Stimulated activated naive CD8-positive, alpha-beta T cell treated with anti-CD3 and anti-CD28 coated beads, Interleukin-15, Interleukin-2, amounts not matched to agents 100 ng/mL and 50 ng/mL, for 24 hours (primary cell): Measurements from ENCODE around the gene GLB1L2.

Experiments
- H3K27ac Mint-ChIP-seq: one replicate; pipeline ENCODE4 v1.8.0; 2021; ENCODE audit warnings: mild to moderate bottlenecking, mixed read lengths
- H3K27me3 Mint-ChIP-seq: one replicate; pipeline ENCODE4 v1.8.0; 2021; ENCODE audit warnings: mixed read lengths
- H3K36me3 Mint-ChIP-seq: one replicate; pipeline ENCODE4 v1.8.0; 2021; ENCODE audit warnings: low read depth, mixed read lengths
- H3K4me1 Mint-ChIP-seq: one replicate; pipeline ENCODE4 v1.8.0; 2021; ENCODE audit warnings: low read depth, mixed read lengths
- H3K4me3 Mint-ChIP-seq: one replicate; pipeline ENCODE4 v1.8.0; 2021; ENCODE audit warnings: mild to moderate bottlenecking, mixed read lengths
- H3K9me3 Mint-ChIP-seq: one replicate; pipeline ENCODE4 v1.8.0; 2021; ENCODE audit warnings: mixed read lengths

GLB1L2 gene

DNA sequence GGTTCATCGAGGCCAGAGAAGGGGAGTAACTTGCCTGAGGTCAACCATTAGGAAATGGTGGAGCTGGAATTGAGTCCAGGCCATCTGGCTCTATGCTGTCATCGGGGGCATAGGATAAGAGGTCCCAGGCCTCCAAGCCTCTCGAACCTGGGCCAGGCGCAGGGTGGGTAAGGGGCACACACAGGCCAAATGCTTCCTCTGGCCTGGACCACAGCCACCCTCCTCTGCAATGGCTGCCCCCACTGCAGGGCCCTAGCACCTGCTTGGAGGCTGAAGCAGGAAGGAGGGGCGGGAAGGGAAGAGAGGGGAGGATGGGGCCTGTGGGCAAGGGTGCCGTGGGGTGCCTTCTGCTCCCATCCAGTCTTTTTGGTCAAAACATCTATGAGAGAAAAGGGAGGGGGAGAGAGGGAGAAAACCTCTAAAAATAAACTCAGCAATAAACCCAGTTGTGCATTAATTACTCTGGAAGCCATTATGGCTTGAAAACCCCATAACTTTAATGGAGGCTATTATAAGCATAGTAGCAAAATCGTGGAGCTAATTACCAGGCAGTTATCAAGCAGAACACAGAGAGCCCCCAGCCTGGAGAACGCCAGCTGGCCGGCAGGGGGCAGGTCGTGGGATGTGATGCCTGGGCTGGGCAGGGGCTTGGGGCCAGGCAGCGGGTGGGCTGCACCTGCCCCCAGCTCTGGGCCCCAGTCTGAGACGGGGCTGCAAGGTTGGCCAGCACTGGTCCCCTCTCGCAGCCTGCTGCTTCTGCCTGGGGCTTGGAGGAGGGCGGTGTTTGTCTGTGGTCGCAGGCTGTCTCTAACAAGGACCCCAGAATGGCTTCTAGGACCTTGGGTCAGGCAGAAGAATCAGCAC lies 59.1 kb downstream of the GLB1L2 start:
- H3K9me3 Mint-ChIP-seq = no peaks in the 10 kb centered on the region
- peaks cover 5% of the 10 kb centered on the region for H3K27me3 Mint-ChIP-seq
- no peaks in the 10 kb centered on the region for H3K36me3 Mint-ChIP-seq
- peaks cover 10% of the 10 kb centered on the region for H3K4me1 Mint-ChIP-seq
- H3K4me3 Mint-ChIP-seq = no peak overlapping the region
- no peak overlapping the region for H3K27ac Mint-ChIP-seq

DNA sequence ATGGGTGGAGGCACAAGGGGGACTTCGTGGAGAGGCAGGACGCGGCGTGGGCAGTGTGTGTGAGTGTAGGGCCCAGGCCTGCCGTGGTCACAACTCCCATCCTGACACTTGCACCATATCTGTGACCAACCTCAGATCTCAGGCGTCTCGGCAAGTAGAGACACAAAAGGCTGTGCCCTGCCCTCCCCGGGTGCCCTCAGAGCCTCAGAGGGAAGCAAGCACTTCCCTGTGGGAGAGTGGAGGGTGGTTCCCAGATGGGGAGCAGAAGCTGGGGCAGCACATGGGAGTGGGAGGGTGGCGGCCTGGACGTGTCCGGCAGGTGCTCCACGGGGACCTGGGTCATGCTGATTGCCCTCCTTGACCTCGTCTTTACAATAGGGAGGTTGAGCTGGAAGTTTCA lies 59.9 kb downstream of the GLB1L2 start:
- Mint-ChIP-seq H3K4me1 (peaks cover 7% of the 10 kb centered on the region), H3K27ac (no peak overlapping the region), H3K36me3 (no peaks in the 10 kb centered on the region), H3K9me3 (no peaks in the 10 kb centered on the region), H3K27me3 (peaks cover 4% of the 10 kb centered on the region), H3K4me3 (no peak overlapping the region)

DNA sequence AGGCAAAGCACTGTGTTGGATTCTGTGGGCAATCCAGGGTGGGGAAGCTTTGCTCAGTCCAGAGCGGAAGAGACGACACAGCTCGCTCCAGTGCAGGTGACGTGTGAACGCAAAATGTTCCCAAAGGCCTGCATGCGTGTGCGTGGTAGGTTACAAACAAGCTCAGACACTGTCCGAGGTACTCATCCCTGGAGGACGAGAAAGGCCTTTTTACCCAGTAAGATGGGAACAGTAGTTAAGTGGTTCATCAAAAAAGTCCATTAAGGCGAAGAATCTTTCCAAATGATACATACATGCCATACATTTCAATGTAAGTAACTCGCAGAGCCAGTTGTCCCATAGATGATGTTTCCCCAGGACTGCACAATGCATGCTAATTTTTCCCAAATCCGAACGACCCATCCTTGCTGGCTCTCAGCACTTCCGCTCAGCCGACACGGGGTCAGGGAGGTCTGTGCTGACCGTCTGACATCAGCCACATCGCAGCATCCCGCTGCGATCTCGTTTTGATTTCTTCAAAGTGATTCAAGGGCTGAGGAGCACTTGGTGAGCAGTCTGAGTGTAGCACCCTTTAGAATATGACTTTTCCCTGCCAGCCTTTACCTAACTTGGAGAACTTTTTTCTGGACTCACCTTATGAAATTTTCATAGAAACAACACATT lies 61.3 kb downstream of the GLB1L2 start:
- H3K4me3 Mint-ChIP-seq = no peak overlapping the region
- no peaks in the 10 kb centered on the region for H3K9me3 Mint-ChIP-seq
- no peaks in the 10 kb centered on the region for H3K4me1 Mint-ChIP-seq
- H3K36me3 Mint-ChIP-seq = no peaks in the 10 kb centered on the region
- H3K27me3 Mint-ChIP-seq = peaks cover 4% of the 10 kb centered on the region
- H3K27ac Mint-ChIP-seq = no peak overlapping the region

DNA sequence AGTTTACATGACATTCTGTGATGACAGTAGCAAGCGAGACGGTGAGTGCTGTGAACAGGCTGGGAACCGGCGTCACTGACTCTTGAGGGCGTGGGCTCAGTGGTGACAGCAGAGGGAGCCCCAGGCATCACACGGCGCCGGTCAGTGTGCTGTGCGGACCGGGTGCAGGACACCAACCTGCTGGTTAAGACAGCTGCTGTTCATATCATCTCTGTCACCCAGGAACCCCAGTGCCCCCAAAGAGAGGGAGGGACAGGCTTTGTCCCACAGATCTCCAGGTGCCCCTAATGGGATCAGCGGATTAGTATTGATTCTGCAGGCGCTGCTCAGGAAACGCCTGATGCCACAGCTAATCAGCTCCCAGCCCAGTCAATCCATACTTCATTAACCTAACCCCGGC lies 61.9 kb downstream of the GLB1L2 start:
- no peak overlapping the region for H3K27ac Mint-ChIP-seq
- no peak overlapping the region for H3K4me3 Mint-ChIP-seq
- no peaks in the 10 kb centered on the region for H3K4me1 Mint-ChIP-seq
- peaks cover 4% of the 10 kb centered on the region for H3K27me3 Mint-ChIP-seq
- H3K36me3 Mint-ChIP-seq = no peaks in the 10 kb centered on the region
- no peaks in the 10 kb centered on the region for H3K9me3 Mint-ChIP-seq

DNA sequence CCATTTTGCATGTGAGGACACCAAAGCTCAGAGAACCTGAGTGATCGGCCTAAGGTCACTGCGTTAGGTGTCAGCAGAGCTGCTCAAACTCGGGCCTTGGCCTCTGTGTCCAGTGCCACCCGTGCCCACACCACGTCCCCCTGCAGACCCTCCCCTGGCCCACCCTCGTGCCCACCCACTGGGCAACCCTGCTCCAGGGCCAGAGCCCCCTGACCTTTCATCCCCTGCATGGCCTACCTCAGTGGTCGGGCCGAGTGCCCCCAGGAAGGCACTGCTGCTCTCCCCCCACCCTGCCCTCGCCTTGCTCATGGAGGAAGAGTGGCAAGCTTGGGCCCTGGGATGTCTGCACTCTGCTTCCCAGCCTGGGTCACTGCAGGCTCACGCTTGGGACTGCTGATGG lies 62.5 kb downstream of the GLB1L2 start:
- no peaks in the 10 kb centered on the region for H3K4me1 Mint-ChIP-seq
- no peaks in the 10 kb centered on the region for H3K27me3 Mint-ChIP-seq
- no peaks in the 10 kb centered on the region for H3K36me3 Mint-ChIP-seq
- no peaks in the 10 kb centered on the region for H3K9me3 Mint-ChIP-seq
- no peak overlapping the region for H3K4me3 Mint-ChIP-seq
- no peak overlapping the region for H3K27ac Mint-ChIP-seq

DNA sequence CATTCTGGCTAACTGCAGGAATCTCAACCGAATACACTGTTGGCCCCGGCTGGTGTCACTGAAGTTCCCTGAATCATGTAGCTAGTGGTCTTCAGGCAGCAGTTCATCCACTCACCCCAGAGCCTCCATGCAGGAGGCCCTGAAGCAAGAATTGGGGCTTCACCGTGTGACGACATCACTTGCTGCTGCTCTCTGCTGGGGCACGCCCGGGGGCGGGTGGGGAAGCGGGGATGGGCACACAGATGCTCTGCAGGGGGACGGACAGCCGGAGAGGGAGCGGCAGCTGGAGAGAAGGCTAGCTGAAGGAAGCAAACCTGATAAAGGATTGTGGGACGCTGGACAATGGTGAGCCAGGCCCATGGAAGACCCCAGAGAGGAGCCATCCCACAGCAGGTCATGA lies 63.2 kb downstream of the GLB1L2 start:
- Mint-ChIP-seq H3K27ac (no peak overlapping the region), H3K9me3 (no peaks in the 10 kb centered on the region), H3K27me3 (no peaks in the 10 kb centered on the region), H3K4me3 (no peak overlapping the region), H3K36me3 (no peaks in the 10 kb centered on the region), H3K4me1 (no peaks in the 10 kb centered on the region)

DNA sequence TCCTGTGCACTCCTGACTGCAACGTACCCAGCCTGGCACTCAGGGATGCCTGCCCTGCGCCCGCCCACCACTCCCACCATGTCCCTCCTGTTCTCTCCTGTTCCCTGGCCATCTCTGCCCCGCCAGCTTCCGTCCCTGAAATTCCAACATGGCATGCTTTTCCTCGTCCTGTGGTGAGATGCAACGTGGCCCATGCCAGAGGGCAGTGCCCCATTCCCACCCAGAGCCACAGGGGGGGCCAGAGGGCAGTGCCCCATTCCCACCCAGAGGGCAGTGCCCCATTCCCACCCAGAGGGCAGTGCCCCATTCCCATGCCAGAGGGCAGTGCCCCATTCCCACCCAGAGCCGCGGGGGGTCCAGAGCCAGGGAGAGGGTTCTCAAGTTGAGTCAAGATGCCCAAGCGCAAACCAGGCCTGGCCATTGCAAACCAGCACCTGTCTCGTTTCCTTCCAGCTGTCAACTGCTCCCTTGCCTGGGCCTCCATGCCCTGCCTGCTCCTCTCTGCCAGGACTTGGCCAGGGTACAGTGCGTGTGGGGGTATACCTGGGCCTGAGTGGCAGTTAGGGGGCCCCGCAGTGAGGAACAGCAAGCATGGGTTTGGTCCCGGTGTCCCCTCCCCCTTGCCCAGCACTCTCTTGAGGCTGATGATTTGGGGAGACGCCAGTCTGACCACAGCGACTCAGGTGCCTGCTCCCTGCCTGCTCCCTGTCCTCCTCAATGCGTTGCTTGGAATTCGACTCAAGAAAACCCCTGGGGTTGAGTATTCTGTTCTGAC lies 65.7 kb downstream of the GLB1L2 start:
- Mint-ChIP-seq H3K9me3 (no peaks in the 10 kb centered on the region), H3K4me3 (no peak overlapping the region), H3K36me3 (no peaks in the 10 kb centered on the region), H3K27me3 (peaks cover 7% of the 10 kb centered on the region), H3K4me1 (no peaks in the 10 kb centered on the region), H3K27ac (peak overlapping the region; percentile 43)

DNA sequence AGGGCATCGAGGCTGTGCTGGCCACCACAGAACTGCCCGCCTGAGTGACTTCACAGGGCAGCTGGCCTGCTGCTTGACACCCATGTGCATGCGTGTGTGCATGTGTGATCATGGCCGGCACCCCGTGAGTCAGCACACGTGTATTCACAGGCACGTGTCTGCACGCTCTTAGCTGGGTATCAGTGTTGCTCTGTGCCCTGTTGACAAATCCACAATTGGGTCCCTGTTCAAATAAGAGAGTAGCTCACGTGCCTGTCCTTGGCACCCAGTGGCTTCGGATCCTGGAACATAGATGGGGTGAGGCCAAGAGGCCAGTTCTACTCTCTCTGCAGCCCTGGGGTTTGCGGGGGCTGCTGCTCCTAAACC lies 66.3 kb downstream of the GLB1L2 start:
- Mint-ChIP-seq H3K27ac (no peak overlapping the region), H3K9me3 (no peaks in the 10 kb centered on the region), H3K4me1 (no peaks in the 10 kb centered on the region), H3K27me3 (peaks cover 7% of the 10 kb centered on the region), H3K36me3 (no peaks in the 10 kb centered on the region), H3K4me3 (no peak overlapping the region)

DNA sequence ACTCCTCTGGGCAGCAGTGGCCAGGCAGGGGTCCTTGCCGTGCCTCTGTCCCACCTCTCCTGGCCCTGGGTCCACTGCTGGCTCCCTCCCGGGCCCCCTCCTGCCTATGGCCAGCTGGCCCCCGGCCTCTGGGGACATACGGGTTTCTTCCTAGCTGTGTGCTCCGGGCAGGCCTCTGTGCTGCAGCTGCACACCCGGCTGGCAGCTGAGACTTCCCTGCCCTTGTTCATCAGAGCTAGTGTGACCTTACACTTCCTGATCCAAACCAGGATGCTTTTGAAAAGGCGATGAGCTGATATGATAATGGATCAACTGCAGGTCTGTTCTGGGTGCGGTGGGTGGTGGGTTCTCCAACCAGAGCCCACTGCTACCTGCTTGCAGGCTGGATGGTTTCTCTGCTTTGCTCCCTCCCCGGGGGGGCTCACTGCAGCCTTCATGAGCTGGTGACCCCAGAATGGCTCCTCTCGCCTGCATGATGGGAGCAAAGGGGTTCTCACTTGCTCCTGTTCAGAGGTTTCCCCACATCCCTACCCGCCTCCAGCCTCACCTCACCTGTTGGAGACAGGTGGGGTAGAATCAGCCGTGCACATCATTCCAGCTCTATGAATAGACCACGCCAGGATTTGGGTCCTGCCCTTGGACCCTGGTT lies 67.0 kb downstream of the GLB1L2 start:
- Mint-ChIP-seq H3K4me1 (no peaks in the 10 kb centered on the region), H3K4me3 (no peak overlapping the region), H3K27ac (no peak overlapping the region), H3K9me3 (no peaks in the 10 kb centered on the region), H3K27me3 (peaks cover 10% of the 10 kb centered on the region), H3K36me3 (no peaks in the 10 kb centered on the region)

DNA sequence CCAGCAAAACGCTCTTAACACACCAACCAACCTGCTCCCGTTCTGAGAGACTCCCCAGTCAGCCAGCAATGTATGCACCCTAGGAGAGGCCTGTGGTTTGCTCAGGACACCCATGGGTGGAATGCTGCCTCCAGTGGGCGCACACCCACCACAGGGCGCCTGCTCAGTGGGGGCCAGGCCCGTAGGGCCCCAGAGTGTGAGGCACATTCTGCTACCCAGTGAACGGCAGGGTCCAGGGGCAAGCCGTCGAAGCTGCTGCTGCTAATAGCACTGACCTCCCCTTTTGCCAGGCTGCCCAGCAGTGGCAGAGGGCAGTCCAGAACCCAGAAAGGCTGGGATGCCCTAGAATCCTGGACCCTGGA lies 67.5 kb downstream of the GLB1L2 start:
- no peaks in the 10 kb centered on the region for H3K36me3 Mint-ChIP-seq
- no peak overlapping the region for H3K4me3 Mint-ChIP-seq
- no peak overlapping the region for H3K27ac Mint-ChIP-seq
- H3K4me1 Mint-ChIP-seq = no peaks in the 10 kb centered on the region
- H3K9me3 Mint-ChIP-seq = no peaks in the 10 kb centered on the region
- H3K27me3 Mint-ChIP-seq = peaks cover 14% of the 10 kb centered on the region

DNA sequence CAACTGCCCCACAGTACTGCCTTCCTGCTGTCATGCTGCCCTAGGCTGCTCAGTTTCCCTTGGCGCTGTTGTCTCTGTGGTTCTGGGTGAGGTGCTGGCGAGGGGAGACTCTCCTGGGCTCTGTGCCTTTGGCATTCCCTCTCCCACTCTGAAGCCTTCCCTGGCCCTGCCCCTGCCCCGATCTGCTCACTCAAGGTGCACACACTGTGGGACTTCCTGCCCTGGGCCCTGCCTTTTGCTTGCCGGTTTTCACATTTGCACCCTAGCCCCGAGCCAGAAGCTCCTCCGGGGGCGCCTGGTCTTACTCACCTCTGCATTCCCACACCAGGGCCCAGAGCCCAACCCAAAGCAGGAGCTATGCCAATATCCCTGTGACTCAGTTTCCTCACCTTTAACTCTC lies 68.2 kb downstream of the GLB1L2 start:
- Mint-ChIP-seq H3K9me3 (no peaks in the 10 kb centered on the region), H3K36me3 (no peaks in the 10 kb centered on the region), H3K27ac (no peak overlapping the region), H3K4me3 (no peak overlapping the region), H3K27me3 (peaks cover 18% of the 10 kb centered on the region), H3K4me1 (no peaks in the 10 kb centered on the region)

DNA sequence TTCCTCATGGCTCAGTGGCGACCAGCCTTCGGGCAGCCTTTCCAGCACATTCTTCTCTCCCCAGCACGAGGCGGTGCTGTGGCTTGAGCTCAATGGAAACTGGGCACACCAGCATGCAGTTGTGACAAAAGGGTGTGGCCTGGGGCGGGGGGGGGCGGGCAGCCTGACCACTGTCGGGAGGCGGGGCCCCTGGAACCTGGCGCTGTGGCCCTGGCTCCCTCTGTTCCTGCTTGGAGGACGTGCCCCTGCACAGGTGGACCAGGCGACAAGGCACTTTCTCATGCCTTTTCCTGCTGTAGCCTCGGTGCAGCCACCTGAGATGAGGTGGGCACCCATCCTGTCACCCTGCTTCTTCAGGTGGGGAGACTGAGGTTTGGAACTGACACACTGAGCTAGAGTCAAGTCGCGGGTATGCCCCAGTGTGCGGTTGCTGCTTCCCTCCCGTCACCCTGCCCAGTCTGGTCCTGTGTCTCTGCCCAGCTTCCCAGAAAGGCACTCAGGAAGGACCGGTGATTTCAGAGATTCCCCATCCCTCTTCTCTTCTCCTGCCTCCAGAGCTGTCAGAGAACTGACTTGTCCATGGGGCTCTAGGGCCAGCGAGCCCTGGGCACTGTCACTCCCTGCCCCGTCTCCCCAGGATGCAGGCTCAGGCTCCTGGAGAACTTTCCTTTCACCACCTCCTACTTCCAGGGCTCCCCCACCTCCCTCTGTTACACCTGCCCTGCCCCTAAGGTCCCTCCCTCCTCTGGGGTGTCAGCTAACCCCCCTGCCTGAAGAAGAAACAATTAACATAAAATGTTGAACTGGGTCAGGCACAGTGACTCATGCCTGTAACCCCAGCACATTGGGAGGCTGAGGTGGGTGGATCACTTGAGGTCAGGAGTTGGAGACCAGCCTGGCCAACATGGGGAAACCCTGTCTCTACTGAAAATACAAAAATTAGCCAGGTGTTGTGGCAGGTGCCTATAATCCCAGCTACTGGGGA lies 70.3 kb downstream of the GLB1L2 start:
- no peaks in the 10 kb centered on the region for H3K9me3 Mint-ChIP-seq

DNA sequence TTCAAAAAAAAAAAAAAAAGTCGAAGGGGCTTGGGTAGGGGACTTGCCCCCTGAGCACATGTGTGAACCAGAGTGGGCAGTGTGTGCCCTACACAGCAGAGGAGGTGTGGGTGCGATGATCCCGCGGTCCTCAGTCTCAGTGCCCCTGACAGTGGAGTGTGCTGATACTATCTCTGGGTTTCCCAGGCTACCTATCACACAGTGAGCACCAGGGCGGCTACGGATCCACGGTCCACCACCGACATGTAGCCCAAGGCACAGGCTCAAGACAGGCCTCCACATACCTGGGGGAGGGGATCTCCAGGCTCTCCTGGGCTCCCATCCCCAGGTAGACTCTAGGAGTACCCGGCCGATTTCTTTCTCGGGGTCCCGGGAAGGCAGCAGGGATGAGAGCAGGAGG lies 71.1 kb downstream of the GLB1L2 start:
- Mint-ChIP-seq H3K9me3 (no peaks in the 10 kb centered on the region), H3K36me3 (no peaks in the 10 kb centered on the region), H3K27me3 (peaks cover 38% of the 10 kb centered on the region), H3K4me3 (no peak overlapping the region), H3K4me1 (no peaks in the 10 kb centered on the region), H3K27ac (no peak overlapping the region)

More for the DNA sequence above, 70.3 kb downstream of the GLB1L2 start:
- no peak overlapping the region for H3K4me3 Mint-ChIP-seq
- no peak overlapping the region for H3K27ac Mint-ChIP-seq
- no peaks in the 10 kb centered on the region for H3K36me3 Mint-ChIP-seq
- H3K27me3 Mint-ChIP-seq = peaks cover 30% of the 10 kb centered on the region
- H3K4me1 Mint-ChIP-seq = no peaks in the 10 kb centered on the region
